RKO (cell line): ENCODE data around the gene CAPZA3.
"Not testable (repeated sequence)": the region's sequence is repeated elsewhere in the genome, so short reads cannot be mapped to it uniquely, and the experiment has no call there.

Experiments used
- DNase-seq: peaks from one replicate; pipeline ENCODE4 v3.0.0-alpha.2; 2016; ENCODE audit warnings: low spot score

The CAPZA3 gene, protein sequence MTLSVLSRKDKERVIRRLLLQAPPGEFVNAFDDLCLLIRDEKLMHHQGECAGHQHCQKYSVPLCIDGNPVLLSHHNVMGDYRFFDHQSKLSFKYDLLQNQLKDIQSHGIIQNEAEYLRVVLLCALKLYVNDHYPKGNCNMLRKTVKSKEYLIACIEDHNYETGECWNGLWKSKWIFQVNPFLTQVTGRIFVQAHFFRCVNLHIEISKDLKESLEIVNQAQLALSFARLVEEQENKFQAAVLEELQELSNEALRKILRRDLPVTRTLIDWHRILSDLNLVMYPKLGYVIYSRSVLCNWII

DNA sequence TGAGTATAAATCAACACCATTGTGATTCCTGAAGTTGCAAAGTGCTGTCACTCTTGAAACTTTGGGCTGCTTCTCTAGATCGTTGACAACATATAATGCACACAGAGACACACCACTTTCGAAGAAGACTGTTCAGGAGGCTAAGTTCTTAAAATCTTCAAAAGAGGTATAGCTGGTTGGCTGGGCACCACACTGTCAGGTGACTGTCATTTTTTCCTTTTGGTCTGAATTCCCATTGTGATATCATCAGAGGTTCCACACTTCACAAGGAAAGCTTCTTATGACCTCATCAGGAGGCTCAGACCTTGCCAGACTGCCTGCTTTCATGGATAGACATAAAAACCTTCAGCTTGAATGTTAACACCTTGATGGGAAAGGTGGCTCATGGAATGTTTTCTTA, at the start of gene CAPZA3, which contains the start of gene PLCZ1:
TSS of gene CAPZA3 (plus strand) at position 301 of the 400 bp plus-strand sequence. CDS start 150 bp downstream, outside the sequence.
TSS of gene PLCZ1 (minus strand) at position 194 of the 400 bp plus-strand sequence. CDS start 641 bp downstream, outside the sequence.
- DNase-seq = no peak

GRCh38 chr12:18689771-18690170, 48.1 kb upstream of the CAPZA3 start:
- DNase-seq = no peak

GRCh38 chr12:18690653-18691052, 47.3 kb upstream of the CAPZA3 start:
- DNase-seq = peak; percentile 84

- not testable (repeated sequence) for DNase-seq
These were observed 43.9 kb upstream of the CAPZA3 start for GRCh38 chr12:18693986-18694385.

DNA sequence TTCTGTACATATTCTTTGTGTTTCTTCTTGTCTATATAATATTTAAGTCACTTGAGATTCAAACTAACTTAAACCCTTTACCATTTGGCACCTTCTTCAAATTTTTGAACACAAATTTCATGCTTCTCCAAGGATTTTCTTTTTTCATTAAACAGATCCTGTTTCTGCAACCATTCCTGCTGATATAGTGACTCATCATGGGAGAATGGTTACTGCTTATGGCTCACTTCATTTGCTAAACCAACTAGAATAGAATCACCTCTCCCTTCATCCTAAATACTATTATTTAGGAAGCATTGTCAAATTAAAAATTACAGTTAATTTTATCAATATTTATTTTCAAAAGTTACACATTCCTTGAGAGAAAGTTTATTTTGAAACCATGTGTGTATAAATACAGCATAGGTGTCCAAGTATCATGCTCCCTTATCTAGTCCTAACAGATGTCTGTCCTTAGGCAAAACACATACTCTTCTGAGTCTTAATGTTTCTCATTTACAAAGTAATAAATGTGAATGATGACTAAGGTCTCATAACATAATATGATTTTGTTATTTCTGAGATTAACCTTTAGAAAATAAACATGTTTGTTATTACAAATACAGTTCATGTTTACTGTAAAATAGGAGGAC, 40.8 kb upstream of the CAPZA3 start:
- DNase-seq = peak; percentile 12

- no peak for DNase-seq
These were observed 37.6 kb upstream of the CAPZA3 start for GRCh38 chr12:18700271-18700670.

- DNase-seq = no peak
These were observed 34.6 kb upstream of the CAPZA3 start for GRCh38 chr12:18703321-18703720.

DNA sequence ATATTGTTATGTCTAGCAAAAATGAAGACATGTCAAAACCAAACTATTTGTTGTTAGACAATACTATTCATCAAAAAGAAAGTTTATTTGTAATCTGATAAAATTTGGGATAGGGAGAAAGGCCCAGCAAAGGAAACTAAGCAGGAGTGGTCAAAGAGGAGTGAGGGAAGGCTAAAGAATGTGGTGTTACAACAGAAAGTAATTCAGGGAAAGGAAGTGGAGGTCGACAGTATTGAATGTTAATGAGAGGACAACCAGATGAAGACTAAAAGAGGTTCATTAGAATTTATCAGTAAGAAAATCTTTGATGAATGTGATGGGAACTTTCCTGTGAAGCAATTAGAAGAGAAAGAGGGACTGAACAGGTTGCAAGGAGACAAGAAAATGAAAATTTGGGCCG, 34.0 kb upstream of the CAPZA3 start:
- DNase-seq = no peak

DNA sequence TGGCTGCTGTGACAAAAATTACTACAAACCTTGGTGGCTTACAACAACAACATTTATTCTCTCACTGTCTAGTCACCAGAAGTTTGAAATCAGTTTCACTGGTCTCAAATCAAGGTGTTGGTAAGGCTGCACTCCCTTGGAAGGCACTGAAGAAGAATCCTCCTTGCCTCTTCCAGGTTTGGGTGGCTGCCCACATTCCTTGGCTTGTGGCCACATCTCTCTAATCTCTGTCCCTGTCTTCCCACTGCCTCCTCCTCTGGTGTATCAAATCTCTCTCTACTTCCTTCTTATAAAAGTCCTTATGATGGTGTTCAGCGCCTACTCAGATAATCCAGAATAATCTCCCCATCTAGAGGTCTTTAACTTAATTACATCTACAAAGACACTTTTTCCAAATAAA, 31.1 kb upstream of the CAPZA3 start:
- DNase-seq = peak; percentile 3

GRCh38 chr12:18716236-18716635, 21.7 kb upstream of the CAPZA3 start:
- no peak for DNase-seq

DNA sequence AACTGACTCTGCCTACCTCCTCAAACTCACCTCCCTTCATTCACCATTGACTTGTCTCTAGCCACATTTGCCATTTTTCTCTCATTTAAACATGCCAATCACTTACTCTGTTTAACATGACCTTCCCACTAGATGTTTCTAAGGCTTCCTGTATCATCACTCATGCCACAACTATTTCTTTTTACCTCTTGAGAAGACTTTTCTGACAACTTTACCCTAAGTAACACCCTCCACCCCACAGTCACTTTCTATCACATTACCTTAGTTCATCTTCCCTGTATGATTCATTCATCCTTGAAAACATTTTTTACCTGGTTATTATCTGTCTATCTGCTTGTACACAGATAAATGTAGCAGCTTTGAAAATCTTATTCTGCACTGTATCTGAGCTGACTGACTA, 19.5 kb upstream of the CAPZA3 start:
- no peak for DNase-seq

DNA sequence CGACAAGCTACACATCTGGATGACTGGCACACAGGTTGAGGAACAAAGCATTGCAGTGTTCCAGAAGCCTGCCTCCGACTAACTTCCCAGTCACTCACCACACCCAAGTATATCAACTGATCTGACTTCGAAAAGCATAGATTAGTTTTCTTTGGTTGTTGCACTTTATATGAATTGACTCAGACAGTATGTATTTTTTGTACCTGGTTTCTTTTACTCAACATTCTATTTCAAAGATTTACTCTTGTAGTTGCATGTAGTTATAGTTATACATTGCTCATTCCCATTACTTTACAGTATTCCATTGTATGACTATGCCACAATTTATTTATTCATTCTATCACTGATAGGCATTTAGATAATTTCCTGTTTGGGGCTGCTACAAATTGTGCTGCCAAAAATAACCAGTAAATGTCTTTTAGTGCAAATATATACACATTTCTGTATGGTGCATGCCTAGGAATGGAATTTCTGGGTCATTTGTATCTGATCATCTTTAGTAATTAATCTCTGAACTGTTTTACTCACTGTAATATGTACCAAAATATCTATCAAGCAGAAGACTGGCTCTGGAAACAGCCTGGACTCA, 17.9 kb upstream of the CAPZA3 start:
- DNase-seq = no peak

- DNase-seq = no peak
These were observed 17.2 kb upstream of the CAPZA3 start for GRCh38 chr12:18720690-18721089.

DNA sequence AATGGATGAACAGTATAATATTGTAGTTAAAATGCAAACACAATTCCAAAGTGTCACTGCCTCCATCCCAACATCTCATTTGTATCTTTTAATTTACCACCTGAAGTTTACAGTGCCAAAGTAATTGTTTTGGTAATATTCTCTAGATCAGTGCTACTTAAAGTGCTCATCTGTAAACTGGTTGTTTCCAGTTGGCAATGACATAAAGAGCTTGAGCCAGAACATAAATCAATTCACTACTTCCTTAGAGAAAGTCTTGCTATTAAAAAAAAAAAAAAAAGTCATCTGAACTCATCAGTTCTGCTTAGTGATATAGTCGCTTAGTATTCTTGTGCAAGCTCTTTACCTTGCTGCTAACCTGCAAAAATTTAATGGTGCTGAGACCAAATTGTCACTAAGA, 16.5 kb upstream of the CAPZA3 start:
- DNase-seq = no peak

- DNase-seq = no peak
These were observed 14.2 kb upstream of the CAPZA3 start for GRCh38 chr12:18723752-18724151.

GRCh38 chr12:18731156-18731555, 6.8 kb upstream of the CAPZA3 start:
- no peak for DNase-seq

GRCh38 chr12:18747895-18748294, 10.0 kb downstream of the CAPZA3 start:
- DNase-seq = no peak

DNA sequence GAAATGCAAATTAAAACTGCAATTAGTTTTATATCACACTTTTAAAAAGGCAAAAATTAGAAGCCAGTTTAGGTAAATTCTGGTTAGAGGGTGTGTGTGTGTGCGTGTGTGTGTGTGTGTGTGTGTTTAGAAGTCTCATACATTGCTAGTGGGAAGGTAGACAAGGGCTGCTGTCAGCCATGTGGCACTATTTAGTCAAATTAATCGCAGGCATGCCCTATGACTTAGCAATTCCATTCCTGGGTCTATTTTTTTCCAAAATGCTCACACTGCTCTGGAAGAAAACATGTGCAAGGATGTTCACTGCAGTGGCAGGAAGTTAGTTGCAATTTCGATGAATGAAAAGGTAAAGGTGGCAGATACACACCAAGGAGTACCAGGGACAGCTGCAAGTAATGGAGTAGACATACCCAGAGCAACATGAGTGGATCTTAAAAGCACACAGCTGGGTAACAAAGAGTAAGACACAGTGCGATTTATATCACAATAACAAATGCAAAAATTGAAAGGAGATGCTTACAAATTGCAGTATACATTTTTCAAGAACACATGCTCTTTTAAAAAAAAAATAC, 11.6 kb downstream of the CAPZA3 start:
- no peak for DNase-seq

GRCh38 chr12:18750085-18750484, 12.2 kb downstream of the CAPZA3 start:
- DNase-seq = no peak

DNA sequence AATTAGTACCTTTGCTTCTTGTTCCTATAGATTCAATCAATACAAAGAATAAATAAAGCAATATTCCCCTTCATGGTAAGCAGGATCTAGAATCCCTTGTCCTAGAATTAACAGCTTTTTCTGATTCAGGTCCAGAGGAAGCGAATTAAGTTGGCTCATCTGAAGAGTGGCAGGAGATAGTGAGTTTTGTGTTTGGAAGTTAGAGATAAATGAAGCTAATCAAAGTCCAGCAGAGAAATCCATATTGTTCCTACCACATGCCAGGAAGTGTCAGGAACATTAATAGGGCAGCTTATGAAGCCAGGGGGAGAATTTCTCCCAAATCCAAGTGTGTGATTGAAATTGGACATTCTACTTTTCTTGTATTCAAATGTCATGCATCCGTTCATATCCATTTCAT, 13.9 kb downstream of the CAPZA3 start:
- no peak for DNase-seq

GRCh38 chr12:18752280-18752920, 14.5 kb downstream of the CAPZA3 start:
- DNase-seq = no peak

DNA sequence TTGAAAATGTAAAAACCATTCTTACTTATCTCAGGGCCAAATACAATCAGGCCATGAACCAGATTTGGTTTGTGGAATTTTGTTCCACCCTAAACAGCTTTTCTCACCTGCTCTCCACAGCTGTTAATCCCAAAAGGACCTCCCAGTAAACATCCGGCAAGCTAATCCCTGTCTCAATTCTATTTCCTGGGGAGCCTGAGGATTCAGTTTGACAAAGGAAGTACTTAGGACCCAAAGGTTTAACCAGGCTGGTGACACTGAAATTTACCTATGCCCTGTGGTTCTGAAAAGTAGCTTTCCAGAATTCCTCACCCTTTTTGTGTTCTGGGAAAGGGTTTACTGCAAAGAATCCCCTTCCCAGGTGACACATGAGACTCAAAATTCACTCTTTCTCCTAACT, 15.0 kb downstream of the CAPZA3 start:
- DNase-seq = no peak
